ENCODE measurements around the gene CTU2.

The CTU2 gene

DNA sequence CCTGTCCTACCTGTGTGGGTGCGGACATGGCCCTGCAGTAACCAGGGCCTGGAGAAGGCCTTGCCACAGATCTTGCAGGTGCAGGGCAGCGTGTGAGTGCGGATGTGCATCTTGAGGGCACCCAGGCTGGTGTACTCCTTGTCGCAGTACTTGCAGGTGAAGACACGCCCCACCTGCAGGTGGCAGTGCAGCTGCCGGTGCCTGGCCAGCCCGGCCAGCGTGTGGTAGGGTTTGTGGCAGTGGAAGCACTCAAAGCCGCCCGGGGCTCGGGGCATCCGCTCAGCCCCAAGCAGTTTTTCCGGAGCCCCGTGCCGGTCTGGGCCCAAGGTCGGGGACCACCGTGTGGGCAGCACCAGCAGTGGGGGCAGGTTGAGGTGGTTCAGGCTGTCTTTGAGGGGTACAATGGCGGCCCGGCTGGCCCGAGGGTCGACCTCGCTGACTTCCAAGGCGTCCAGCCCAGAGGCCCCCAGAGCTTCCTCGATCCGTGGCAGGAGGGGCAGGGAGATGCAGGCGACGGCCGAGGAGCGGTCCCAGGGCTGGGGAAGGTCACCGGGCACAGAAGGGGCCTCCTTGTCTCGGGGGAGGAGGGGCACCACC, 25.1 kb upstream of the CTU2 start:
- DNase-seq (ENCODE audit: low read depth) = peak; percentile 66
- TF ChIP-seq, protein P1, sequence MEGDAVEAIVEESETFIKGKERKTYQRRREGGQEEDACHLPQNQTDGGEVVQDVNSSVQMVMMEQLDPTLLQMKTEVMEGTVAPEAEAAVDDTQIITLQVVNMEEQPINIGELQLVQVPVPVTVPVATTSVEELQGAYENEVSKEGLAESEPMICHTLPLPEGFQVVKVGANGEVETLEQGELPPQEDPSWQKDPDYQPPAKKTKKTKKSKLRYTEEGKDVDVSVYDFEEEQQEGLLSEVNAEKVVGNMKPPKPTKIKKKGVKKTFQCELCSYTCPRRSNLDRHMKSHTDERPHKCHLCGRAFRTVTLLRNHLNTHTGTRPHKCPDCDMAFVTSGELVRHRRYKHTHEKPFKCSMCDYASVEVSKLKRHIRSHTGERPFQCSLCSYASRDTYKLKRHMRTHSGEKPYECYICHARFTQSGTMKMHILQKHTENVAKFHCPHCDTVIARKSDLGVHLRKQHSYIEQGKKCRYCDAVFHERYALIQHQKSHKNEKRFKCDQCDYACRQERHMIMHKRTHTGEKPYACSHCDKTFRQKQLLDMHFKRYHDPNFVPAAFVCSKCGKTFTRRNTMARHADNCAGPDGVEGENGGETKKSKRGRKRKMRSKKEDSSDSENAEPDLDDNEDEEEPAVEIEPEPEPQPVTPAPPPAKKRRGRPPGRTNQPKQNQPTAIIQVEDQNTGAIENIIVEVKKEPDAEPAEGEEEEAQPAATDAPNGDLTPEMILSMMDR (IDR thresholded peaks at IDR 0.05; ENCODE audit: insufficient read depth, low read depth, low read length, missing control alignments) = peak; percentile 65
- H3K4me3 ChIP-seq (ENCODE audit: low read length) = no peak overlapping the region

GRCh38 chr16:88681709-88682451, 24.4 kb upstream of the CTU2 start:
- TF ChIP-seq, protein P1 (IDR thresholded peaks at IDR 0.05; ENCODE audit: insufficient read depth, low read depth, low read length, missing control alignments) = no peak
- no peak for DNase-seq (ENCODE audit: low read depth)
- H3K4me3 ChIP-seq (ENCODE audit: low read length) = no peak overlapping the region

- no peak for DNase-seq (ENCODE audit: low read depth)
- no peak overlapping the region for H3K4me3 ChIP-seq (ENCODE audit: low read length)
- TF ChIP-seq, protein P1 (IDR thresholded peaks at IDR 0.05; ENCODE audit: insufficient read depth, low read depth, low read length, missing control alignments) = no peak
Measured at GRCh38 chr16:88684569-88685155, 21.6 kb upstream of the CTU2 start.

DNA sequence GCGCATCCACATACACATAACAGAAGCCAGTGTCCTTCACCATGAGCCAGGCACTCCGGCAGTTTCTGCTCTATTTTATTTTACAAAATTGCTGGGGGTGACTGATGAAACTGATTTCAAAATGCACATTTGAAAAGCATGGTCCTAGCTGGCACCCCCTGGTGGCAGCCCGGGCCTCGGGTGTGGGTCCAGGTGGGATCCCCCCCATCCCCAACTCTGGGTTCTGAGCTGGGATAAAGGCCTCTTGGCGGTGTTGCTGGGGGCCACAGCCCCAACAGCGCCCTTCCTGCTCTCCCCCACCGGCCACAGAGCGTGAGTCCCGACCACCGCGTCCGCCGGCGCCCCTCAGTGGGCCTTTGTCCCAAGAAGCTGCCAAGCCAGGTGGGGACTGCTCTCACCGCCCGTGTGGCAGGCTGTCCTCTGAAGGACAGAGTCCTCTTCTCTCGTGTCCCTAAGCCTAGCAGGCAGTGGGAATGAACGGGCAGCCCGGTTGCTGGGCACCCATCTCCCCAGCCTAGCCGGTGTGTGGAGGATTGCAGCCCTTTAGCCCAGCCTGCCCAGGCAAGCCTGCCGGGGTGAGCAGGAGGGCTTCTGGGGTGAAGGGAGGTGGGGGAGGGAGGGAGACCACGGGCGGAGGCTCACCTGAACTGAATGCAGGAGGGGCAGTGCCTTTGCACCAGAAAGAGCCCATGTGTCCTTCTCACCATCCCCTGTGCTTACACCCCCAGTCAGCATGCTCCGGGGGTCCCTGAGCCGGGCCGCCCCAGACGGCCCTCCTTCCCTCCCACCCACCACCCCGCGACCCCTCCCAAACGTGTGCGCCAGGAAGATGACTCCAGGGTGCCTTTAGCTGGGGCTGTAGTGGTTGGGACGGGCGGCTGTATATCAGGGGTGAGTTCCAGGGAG, 20.9 kb upstream of the CTU2 start:
- DNase-seq (ENCODE audit: low read depth) = peak; percentile 67
- TF ChIP-seq, protein P1 (IDR thresholded peaks at IDR 0.05; ENCODE audit: insufficient read depth, low read depth, low read length, missing control alignments) = peak; percentile 70
- peak overlapping the region; percentile 46 for H3K4me3 ChIP-seq (ENCODE audit: low read length)

- peak; percentile 36 for DNase-seq (ENCODE audit: low read depth)
- H3K4me3 ChIP-seq (ENCODE audit: low read length) = peak overlapping the region; percentile 46
- TF ChIP-seq, protein P1 (IDR thresholded peaks at IDR 0.05; ENCODE audit: insufficient read depth, low read depth, low read length, missing control alignments) = no peak
Measured at GRCh38 chr16:88686062-88686438, 20.3 kb upstream of the CTU2 start.

DNA sequence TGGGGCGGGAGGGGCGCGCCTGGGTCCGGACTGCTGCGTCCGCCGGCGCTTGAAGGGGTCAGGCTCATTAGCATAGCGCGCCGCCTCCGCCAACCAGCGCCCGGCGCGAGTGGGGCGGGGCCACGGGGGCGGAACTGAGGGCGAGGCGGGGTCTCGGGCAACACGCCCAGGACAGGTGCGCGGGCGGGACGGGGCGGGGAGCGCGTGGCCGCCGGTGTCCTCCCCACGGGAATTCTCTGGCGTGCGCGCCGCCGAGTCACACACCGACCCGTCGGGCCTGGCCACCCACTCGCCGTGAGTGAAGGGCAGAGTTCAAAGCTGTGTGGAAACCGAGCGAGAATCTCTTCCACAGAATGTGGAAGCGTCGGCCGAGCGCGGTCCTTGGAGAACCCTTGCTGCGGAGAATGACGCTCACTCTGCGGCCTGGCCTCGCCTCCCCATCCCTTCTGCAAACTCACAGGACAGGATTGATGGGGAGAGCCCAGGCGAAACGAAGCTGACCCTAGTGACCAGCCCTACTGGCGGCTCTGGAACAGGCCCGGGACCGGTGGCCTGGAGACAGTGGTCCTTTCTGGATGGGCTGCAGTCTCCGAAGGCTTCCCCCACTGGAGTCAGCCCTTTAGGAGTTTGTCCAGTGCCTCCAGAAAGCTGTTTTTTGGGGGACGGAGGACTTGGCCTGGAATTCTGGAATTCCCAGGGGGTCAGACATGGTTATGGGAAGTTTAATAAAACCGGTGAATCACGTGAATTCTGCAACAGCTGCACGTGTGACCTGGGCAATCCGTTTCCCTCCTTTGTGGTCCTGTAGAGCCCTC, 19.7 kb upstream of the CTU2 start, which contains the start of gene SNAI3:
Gene SNAI3 (minus strand): TSS at position 69 of the 815 bp plus-strand sequence. CDS start 101 bp downstream, outside the sequence.
- peak; percentile 85 for DNase-seq (ENCODE audit: low read depth)
- H3K4me3 ChIP-seq (ENCODE audit: low read length) = peak within 1 kb of the TSS; percentile 46
- TF ChIP-seq, protein P1 (IDR thresholded peaks at IDR 0.05; ENCODE audit: insufficient read depth, low read depth, low read length, missing control alignments) = no peak

Measured in epithelial cell of esophagus (primary cell).